Tibial nerve (tissue), 4 donors: ENCODE measurements around the gene SNAPC4.

Experiments
- EP300 ChIP-seq, 2 donors: sonication (generic); formaldehyde crosslinking; IDR thresholded peaks; one replicate each; pipeline ENCODE4 v1.6.1; 2017; ENCODE audit warnings: antibody characterized with exemption in 2 of 2, mild to moderate bottlenecking in 1 of 2
- POLR2A ChIP-seq, 2 donors: fragments of 450-650 bp; IDR thresholded peaks; one replicate each; pipeline ENCODE4 v1.6.1; 2017; ENCODE audit warnings: antibody characterized with exemption in 2 of 2, mild to moderate bottlenecking in 2 of 2, moderate library complexity in 2 of 2
- TF ChIP-seq, protein P1 (sequence below), 5 experiments: fragments of 200-600 bp in 3 of 5; fragments of 450-650 bp in 2 of 5; sonication (generic) in 3 of 5; IDR thresholded peaks; one replicate each; pipeline ENCODE4 v1.5.1; 2016 to 2019; ENCODE audit warnings: antibody characterized with exemption in 5 of 5, mild to moderate bottlenecking in 3 of 5, moderate library complexity in 2 of 5

DNA sequence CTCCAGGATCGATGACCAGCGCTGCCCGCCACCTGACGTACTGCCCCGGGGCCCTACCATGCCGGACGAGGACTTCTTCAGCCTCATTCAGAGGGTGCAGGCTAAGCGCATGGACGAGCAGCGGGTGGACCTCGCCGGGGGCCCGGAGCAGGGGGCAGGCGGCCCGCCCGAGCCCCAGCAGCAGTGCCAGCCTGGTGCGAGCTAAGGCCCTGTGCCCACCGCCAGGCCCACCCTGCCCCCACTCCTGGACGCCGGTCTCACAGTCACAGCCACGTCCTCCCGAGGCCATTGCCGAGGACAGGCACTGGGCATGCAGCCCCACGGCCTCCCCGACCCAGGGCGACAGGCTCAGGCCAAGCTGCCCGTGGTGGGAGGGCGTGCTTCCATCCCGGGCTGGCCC is 42.0 kb downstream of the SNAPC4 start:
- TF ChIP-seq, protein P1, sequence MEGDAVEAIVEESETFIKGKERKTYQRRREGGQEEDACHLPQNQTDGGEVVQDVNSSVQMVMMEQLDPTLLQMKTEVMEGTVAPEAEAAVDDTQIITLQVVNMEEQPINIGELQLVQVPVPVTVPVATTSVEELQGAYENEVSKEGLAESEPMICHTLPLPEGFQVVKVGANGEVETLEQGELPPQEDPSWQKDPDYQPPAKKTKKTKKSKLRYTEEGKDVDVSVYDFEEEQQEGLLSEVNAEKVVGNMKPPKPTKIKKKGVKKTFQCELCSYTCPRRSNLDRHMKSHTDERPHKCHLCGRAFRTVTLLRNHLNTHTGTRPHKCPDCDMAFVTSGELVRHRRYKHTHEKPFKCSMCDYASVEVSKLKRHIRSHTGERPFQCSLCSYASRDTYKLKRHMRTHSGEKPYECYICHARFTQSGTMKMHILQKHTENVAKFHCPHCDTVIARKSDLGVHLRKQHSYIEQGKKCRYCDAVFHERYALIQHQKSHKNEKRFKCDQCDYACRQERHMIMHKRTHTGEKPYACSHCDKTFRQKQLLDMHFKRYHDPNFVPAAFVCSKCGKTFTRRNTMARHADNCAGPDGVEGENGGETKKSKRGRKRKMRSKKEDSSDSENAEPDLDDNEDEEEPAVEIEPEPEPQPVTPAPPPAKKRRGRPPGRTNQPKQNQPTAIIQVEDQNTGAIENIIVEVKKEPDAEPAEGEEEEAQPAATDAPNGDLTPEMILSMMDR (IDR thresholded peaks at IDR 0.05), result no peak
- no peak for TF ChIP-seq POLR2A (IDR thresholded peaks at IDR 0.05)
- TF ChIP-seq EP300 (IDR thresholded peaks at IDR 0.05), result no peak
